GM12878 (cell line): ENCODE results near the gene KAZN. TPM values are rescaled to one million over a fixed set of nuclear protein-coding genes. Genes with fewer than 3 reads are reported as not detected.

Experiments
- ATAC-seq: fragments of 200-7000 bp; cut with Tn5 transposase; 3 replicates; pipeline ENCODE4 v1.9.1; 2020; ENCODE audit warnings: mild to moderate bottlenecking, moderate library complexity
- BruUV-seq: library from RNA; stranded (reverse); fragments of 400-500 nt; replicated peaks from 2 replicates; lab custom pipeline; 2021; lab: Mats Ljungman, UMichigan
- CTCF ChIA-PET: fragments of 300-600 bp; sonication (Branson Sonifier 250); formaldehyde crosslinking; extraction: SDS; loops from one replicate; lab custom pipeline; 2021; ENCODE audit warnings: inconsistent platforms; lab: Yijun Ruan, JAX
- POLR2A ChIA-PET: fragments of 350-600 bp; formaldehyde crosslinking; extraction: SDS; loops from one replicate; lab custom pipeline; 2021; ENCODE audit warnings: inconsistent platforms; lab: Charles Lee
- RAD21 ChIA-PET: fragments of 300-600 bp; sonication (Branson Sonifier 250); formaldehyde crosslinking; loops from one replicate; lab custom pipeline; 2023; ENCODE audit warnings: antibody characterized with exemption; ENCODE audit not compliant: unreplicated experiment; lab: Charles Lee
- SMC1A ChIA-PET: fragments of 300-600 bp; sonication (Branson Sonifier 250); formaldehyde crosslinking; loops from one replicate; lab custom pipeline; 2023; ENCODE audit not compliant: unreplicated experiment, uncharacterized antibody; lab: Charles Lee
- DNase-seq: peaks from one replicate; pipeline ENCODE4 v3.0.0-alpha.2; 2011; ENCODE audit warnings: low read depth, low spot score
- FAIRE-seq: peaks from 3 replicates; lab custom pipeline; 2011; peaks lifted over from hg19 to GRCh38; lab: Jason Lieb, UNC
- H2AFZ ChIP-seq: 2 replicates; pipeline ENCODE4 v1.6.0; 2011; ENCODE audit warnings: low read depth, low read length, control low read depth; ENCODE audit not compliant: control insufficient read depth
- H3K27ac ChIP-seq: 2 replicates; pipeline ENCODE4 v1.5.1; 2011; ENCODE audit warnings: control low read depth; ENCODE audit not compliant: control insufficient read depth, insufficient read depth
- H3K27me3 ChIP-seq, 2 experiments: replicated peaks in 1 of 2; 2 replicates each; pipeline versions ENCODE4 v1.6.0 to v1.6.1; 2011; ENCODE audit warnings: low read length in 1 of 2; ENCODE audit not compliant: control insufficient read depth in 2 of 2, insufficient read depth in 2 of 2
- H3K36me3 ChIP-seq, 2 experiments: 2 replicates each; pipeline ENCODE4 v1.5.1; 2011; ENCODE audit warnings: low read length in 1 of 2; ENCODE audit not compliant: control insufficient read depth in 2 of 2, insufficient read depth in 2 of 2
- H3K4me1 ChIP-seq: 2 replicates; pipeline ENCODE4 v1.6.1; 2011; ENCODE audit warnings: mild to moderate bottlenecking, low read length, moderate library complexity, mixed read lengths; ENCODE audit not compliant: control insufficient read depth, insufficient read depth
- H3K4me2 ChIP-seq: 2 replicates; pipeline ENCODE4 v1.6.0; 2011; ENCODE audit warnings: control low read depth; ENCODE audit not compliant: control insufficient read depth, insufficient read depth
- H3K4me3 ChIP-seq: fragments of 200-600 bp; sonication (generic); 2 replicates; pipeline ENCODE4 v1.5.1; 2016
- H3K79me2 ChIP-seq: 2 replicates; pipeline ENCODE4 v1.6.0; 2011; ENCODE audit warnings: low read length; ENCODE audit not compliant: control insufficient read depth, insufficient read depth
- H3K9ac ChIP-seq: 2 replicates; pipeline ENCODE4 v1.8.0; 2011; ENCODE audit warnings: low read length, control low read depth, mixed read lengths; ENCODE audit not compliant: control insufficient read depth, insufficient read depth
- H3K9me3 ChIP-seq: replicated peaks from 3 replicates; pipeline ENCODE4 v1.5.1; 2011; ENCODE audit warnings: mild to moderate bottlenecking, low read length; ENCODE audit not compliant: control insufficient read depth, insufficient read depth
- H4K20me1 ChIP-seq: 2 replicates; pipeline ENCODE4 v1.6.0; 2011; ENCODE audit not compliant: control insufficient read depth, insufficient read depth
- CREB1 ChIP-seq: IDR thresholded peaks from 2 replicates; pipeline ENCODE4 v1.6.1; 2012; ENCODE audit warnings: low read depth, mild to moderate bottlenecking, inconsistent platforms
- ESRRA ChIP-seq: IDR thresholded peaks from 2 replicates; pipeline ENCODE4 v1.6.1; 2012; ENCODE audit warnings: mild to moderate bottlenecking, low read length, improper control_type of control experiment
- MYC ChIP-seq: IDR thresholded peaks from 2 replicates; pipeline ENCODE4 v1.6.1; 2011; ENCODE audit warnings: mild to moderate bottlenecking, low read length, moderate library complexity, inconsistent platforms; ENCODE audit not compliant: insufficient read depth, insufficient replicate concordance, insufficient read length, severe bottlenecking
- NRF1 ChIP-seq: conservative IDR thresholded peaks from 2 replicates; pipeline ENCODE4 v1.6.1; 2011; ENCODE audit warnings: mild to moderate bottlenecking, low read depth, low read length, improper control_type of control experiment
- SREBF1 ChIP-seq: IDR thresholded peaks from 2 replicates; pipeline ENCODE4 v1.6.1; 2012; ENCODE audit warnings: mild to moderate bottlenecking, low read length
- WGBS: methylation state at CpG from one replicate; pipeline ENCODE4 v1.1.6; 2016; ENCODE audit warnings: low lambda C conversion rate; ENCODE audit not compliant: insufficient replicate concordance, insufficient coverage; ENCODE audit errors: missing lambda C conversion rate; 5-methylcytosine and 5-hydroxymethylcytosine counted together
- in situ Hi-C: fragments of 300-500 bp; cut with MboI; formaldehyde crosslinking; loops from 9 replicates; pipeline ENCODE4 v1.14.3; 2018; ENCODE audit warnings: mixed read lengths
- intact Hi-C: fragments of 100-400 bp; cut with micrococcal nuclease; formaldehyde crosslinking; loops from one replicate; pipeline ENCODE4 v1.14.2; 2022; ENCODE audit not compliant: unreplicated experiment
- polyA plus RNA-seq, 11 experiments: library from polyadenylated mRNA; depleted of rRNA in 4 of 11; unstranded in 6 of 11; stranded (reverse) in 5 of 11; fragments of >200 nt; fragmentation: Nextera tagmentation in 4 of 11; fragmentation: Illumina TruSeq in 1 of 11; extraction: Ambion mirVana in 4 of 11; extraction: Trizol in 1 of 11; gene quantifications; 1 replicate in 1 of 11; 2 replicates in 10 of 11; pipeline versions ENCODE4 v1.2.1 to v1.2.3, GENCODE V29; 2011 to 2016; ENCODE audit warnings: inconsistent platforms in 2 of 11, missing spikeins in 2 of 11, low read depth in 1 of 11
- total RNA-seq, 4 experiments: library from RNA; depleted of rRNA in 3 of 4; stranded (reverse); fragments of >200 nt in 3 of 4; fragmentation: Illumina TruSeq in 1 of 4; extraction: Trizol in 1 of 4; gene quantifications; 2 replicates each; pipeline versions ENCODE4 v1.2.1 to v1.2.3, GENCODE V29; 2013 to 2021
- TF ChIP-seq, protein P1 (sequence below): IDR thresholded peaks from 2 replicates; pipeline ENCODE4 v1.6.1; 2012; ENCODE audit warnings: low read depth, low read length, improper control_type of control experiment
- TF ChIP-seq, protein P2 (sequence below): IDR thresholded peaks from 2 replicates; pipeline ENCODE4 v1.6.1; 2011; ENCODE audit warnings: mild to moderate bottlenecking, low read depth, low read length, moderate library complexity; ENCODE audit not compliant: insufficient replicate concordance

KAZN gene
- total and polyA plus RNA-seq, 10 of the 15 experiments (the other 5 are each of a cell fraction or from before 2014, with no cell fraction given): 0.72 to 4.0 (median 1.2) TPM

DNA sequence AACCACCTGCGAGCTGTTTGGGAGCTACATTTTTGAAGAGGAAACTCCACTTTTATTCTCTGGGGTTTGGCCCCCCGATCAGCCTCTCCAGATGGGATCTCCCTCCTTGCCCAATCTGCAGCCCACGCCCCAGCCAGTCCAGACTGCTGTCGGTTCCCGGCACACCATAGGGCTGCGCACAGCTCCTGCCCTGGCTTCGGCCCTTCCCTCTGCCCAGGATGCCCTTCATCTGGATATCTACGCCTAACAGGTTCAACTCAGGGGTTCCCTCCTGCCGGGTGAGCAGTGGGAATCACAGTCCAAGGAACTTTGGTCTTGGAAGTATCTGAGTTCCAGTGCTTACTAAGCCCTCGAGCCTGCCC is 135.3 kb downstream of the KAZN start (continued):
- TF ChIP-seq, protein P1, sequence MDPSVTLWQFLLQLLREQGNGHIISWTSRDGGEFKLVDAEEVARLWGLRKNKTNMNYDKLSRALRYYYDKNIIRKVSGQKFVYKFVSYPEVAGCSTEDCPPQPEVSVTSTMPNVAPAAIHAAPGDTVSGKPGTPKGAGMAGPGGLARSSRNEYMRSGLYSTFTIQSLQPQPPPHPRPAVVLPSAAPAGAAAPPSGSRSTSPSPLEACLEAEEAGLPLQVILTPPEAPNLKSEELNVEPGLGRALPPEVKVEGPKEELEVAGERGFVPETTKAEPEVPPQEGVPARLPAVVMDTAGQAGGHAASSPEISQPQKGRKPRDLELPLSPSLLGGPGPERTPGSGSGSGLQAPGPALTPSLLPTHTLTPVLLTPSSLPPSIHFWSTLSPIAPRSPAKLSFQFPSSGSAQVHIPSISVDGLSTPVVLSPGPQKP: no peak

DNA sequence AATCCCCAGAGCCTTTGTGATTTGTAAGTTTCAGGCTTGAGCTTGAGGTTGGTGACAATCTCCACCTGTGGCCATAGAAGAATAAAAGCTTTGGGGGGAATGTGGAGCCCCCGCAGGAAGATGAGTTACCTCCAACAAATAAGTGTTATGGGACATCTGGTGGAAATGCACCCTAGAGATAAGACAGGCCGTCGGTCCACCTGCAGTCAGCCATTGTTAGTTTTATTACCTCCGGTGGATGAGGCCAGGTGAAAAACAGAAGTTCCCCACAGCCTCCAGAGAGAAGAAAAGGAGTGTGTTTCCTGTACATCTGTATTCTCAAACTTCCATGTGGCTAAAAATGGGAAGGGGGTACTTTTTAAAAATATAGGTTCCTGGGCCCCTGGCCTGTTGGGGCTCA is 137.4 kb downstream of the KAZN start:
- Histone ChIP-seq H3K9me3 (no peaks in the 10 kb centered on the region; the same call in 2 of the 3 replicates), H3K27ac (no peak overlapping the region), H3K4me2 (no peak overlapping the region), H3K4me3 (no peak overlapping the region), H3K79me2 (no peaks in the 10 kb centered on the region), H3K4me1 (peaks cover 14% of the 10 kb centered on the region), H3K9ac (no peak overlapping the region), H4K20me1 (no peaks in the 10 kb centered on the region), H3K36me3 (no peaks in the 10 kb centered on the region), H2AFZ (no peak overlapping the region), H3K27me3 (no peaks in the 10 kb centered on the region)
- in situ Hi-C loops (no loop called here), intact Hi-C loops (no loop called here)
- ATAC-seq: no peak
- ChIA-PET RAD21 (interaction anchor here (0.5 to 1.2 kb wide), 2 partner anchors 22 to 112 kb away, joined by 3 to 4 read pairs; no protein-coding TSS in a partner anchor), CTCF (no interaction called here), SMC1A (interaction anchor here (0.6 kb wide), 2 partner anchors 13 to 26 kb away, joined by 3 read pairs; no protein-coding TSS in a partner anchor), POLR2A (interaction anchor here (0.7 to 1.2 kb wide), 2 partner anchors 126 to 187 kb away, joined by 3 to 6 read pairs; no protein-coding TSS in a partner anchor)
- BruUV-seq: no TSS peak
- no peak for TF ChIP-seq CREB1
- DNase-seq: no peak
- no peak for FAIRE-seq
- WGBS: 19% methylated on average over 4 of the region's 4 CpGs

DNA sequence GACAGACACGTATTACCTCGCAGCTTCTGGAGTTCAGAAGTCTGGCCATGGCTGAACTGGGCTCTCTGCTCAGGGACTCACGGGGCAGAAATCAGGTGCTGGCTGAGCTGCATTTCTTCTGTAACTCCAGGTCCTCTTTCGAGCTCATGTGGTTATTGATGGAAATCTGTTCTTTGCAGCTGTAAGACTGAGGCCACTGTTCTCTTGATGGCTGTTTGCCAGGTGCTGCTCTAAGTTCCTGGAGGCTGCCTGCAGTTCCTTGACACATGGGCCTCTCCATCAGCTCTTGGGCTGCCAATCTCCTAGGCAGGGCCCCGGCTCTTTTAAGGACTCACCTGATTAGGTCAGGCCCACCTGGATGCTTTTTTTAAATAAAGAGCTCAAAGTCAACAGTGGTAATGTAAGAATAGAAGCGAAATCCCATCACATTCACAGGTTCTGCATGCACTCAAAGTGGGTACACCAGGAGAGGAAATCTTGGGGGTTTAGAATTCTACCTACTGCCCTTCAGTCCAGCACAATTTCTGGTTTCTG is 139.1 kb downstream of the KAZN start:
- Histone ChIP-seq H3K9me3 (no peaks in the 10 kb centered on the region; the same call in 2 of the 3 replicates), H3K27ac (no peak overlapping the region), H3K4me1 (peaks cover 19% of the 10 kb centered on the region), H3K9ac (no peak overlapping the region), H3K4me3 (no peak overlapping the region), H3K36me3 (no peaks in the 10 kb centered on the region), H3K79me2 (no peaks in the 10 kb centered on the region), H2AFZ (no peak overlapping the region), H3K27me3 (no peaks in the 10 kb centered on the region), H3K4me2 (no peak overlapping the region), H4K20me1 (no peaks in the 10 kb centered on the region)
- TF ChIP-seq ESRRA: no peak
- TF ChIP-seq MYC: no peak
- TF ChIP-seq, protein P2, sequence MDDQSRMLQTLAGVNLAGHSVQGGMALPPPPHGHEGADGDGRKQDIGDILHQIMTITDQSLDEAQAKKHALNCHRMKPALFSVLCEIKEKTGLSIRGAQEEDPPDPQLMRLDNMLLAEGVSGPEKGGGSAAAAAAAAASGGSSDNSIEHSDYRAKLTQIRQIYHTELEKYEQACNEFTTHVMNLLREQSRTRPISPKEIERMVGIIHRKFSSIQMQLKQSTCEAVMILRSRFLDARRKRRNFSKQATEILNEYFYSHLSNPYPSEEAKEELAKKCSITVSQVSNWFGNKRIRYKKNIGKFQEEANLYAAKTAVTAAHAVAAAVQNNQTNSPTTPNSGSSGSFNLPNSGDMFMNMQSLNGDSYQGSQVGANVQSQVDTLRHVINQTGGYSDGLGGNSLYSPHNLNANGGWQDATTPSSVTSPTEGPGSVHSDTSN: no peak
- no peak for TF ChIP-seq SREBF1
- TF ChIP-seq NRF1: no peak
- ATAC-seq: no peak
- FAIRE-seq: no peak
- DNase-seq: no peak
- ChIA-PET CTCF (interaction anchor here (0.9 to 1.8 kb wide), 4 partner anchors 21 to 177 kb away, joined by 3 to 8 read pairs (median 4); no protein-coding TSS in a partner anchor), SMC1A (interaction anchor here (0.8 to 1.1 kb wide), 3 partner anchors 10 to 49 kb away, joined by 3 read pairs; no protein-coding TSS in a partner anchor), RAD21 (no interaction called here), POLR2A (interaction anchor here (2.2 kb wide), 1 partner anchor 8 kb away, joined by 9 read pairs; no protein-coding TSS in a partner anchor)
- intact Hi-C loops (no loop called here), in situ Hi-C loops (no loop called here)
- WGBS: 32% methylated on average over 6 of the region's 6 CpGs
- no TSS peak for BruUV-seq
